ENCODE results near the gene ZNF319. TPM values are rescaled to one million over a fixed set of nuclear protein-coding genes. Genes with fewer than 3 reads are reported as not detected.

The ZNF319 gene
- total and polyA plus RNA-seq, 8 donors: 1.4 to 11.0 (median 2.7) TPM; not detected in 1

- Histone ChIP-seq H3K9me3 (no peaks in the 10 kb centered on the region), H3K27me3 (peaks cover 0 to 25% (median 0%) of the 10 kb centered on the region in 3 donors), H3K4me1 (peaks cover 0 to 12% (median 7%) of the 10 kb centered on the region in 4 donors), H3K4me3 (no peak overlapping the region), H3K27ac (no peak overlapping the region), H3K36me3 (no peaks in the 10 kb centered on the region)
- TF ChIP-seq POLR2AphosphoS5 (IDR thresholded peaks at IDR 0.05) (no peak), POLR2A (IDR thresholded peaks at IDR 0.05) (no peak), EP300 (IDR thresholded peaks at IDR 0.05) (no peak)
- TF ChIP-seq, protein P1, sequence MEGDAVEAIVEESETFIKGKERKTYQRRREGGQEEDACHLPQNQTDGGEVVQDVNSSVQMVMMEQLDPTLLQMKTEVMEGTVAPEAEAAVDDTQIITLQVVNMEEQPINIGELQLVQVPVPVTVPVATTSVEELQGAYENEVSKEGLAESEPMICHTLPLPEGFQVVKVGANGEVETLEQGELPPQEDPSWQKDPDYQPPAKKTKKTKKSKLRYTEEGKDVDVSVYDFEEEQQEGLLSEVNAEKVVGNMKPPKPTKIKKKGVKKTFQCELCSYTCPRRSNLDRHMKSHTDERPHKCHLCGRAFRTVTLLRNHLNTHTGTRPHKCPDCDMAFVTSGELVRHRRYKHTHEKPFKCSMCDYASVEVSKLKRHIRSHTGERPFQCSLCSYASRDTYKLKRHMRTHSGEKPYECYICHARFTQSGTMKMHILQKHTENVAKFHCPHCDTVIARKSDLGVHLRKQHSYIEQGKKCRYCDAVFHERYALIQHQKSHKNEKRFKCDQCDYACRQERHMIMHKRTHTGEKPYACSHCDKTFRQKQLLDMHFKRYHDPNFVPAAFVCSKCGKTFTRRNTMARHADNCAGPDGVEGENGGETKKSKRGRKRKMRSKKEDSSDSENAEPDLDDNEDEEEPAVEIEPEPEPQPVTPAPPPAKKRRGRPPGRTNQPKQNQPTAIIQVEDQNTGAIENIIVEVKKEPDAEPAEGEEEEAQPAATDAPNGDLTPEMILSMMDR (IDR thresholded peaks at IDR 0.05): no peak
- DNase-seq: no peak
- intact Hi-C loops (cut with DNase I; ENCODE audit: low total_unique reads): no loop called here
- 81 to 89% (median 88%) methylated on average over 9 of the region's 9 CpGs for WGBS, 5 donors
Observed at GRCh38 chr16:57944970-57945739, 55.3 kb downstream of the ZNF319 start.

Other genes with a start within 250 kb of the ZNF319 start
- gene KIFC3, start 198.2 kb downstream of the ZNF319 start, total RNA-seq: 100 to 1,000 TPM in 1 of 5 donors, 10 to 100 TPM in 3, 1 to 10 TPM in 1; 2.3 to 249 (median 40.0) TPM
- 10 to 100 TPM; 21.1 to 46.6 (median 22.1) TPM for gene KIFC3, start 198.2 kb downstream of the ZNF319 start, polyA plus RNA-seq
- gene CNGB1, start 29.5 kb downstream of the ZNF319 start, total RNA-seq: 10 to 100 TPM in 1 of 5 donors, under 1 TPM in 1, not detected in 3; 0.73 to 18.0 TPM
- gene CNGB1, start 29.5 kb downstream of the ZNF319 start, polyA plus RNA-seq: under 1 TPM in 1 of 3 donors, not detected in 2; 0.08 TPM
- 10 to 100 TPM in 2 of 5 donors, 1 to 10 TPM in 3; 4.1 to 54.0 (median 8.1) TPM for gene USB1, start 735 bp upstream of the ZNF319 start, total RNA-seq
- gene USB1, start 735 bp upstream of the ZNF319 start, polyA plus RNA-seq: 10 to 100 TPM; 18.9 to 28.6 (median 28.0) TPM
- gene MMP15, start 25.1 kb upstream of the ZNF319 start, total RNA-seq: 100 to 1,000 TPM in 1 of 5 donors, 10 to 100 TPM in 4; 19.3 to 140 (median 43.3) TPM
- 10 to 100 TPM in 2 of 3 donors, 1 to 10 TPM in 1; 8.1 to 24.0 (median 15.5) TPM for gene MMP15, start 25.1 kb upstream of the ZNF319 start, polyA plus RNA-seq
- gene CFAP20, start 128.7 kb upstream of the ZNF319 start, total RNA-seq: 10 to 100 TPM in 4 of 5 donors, under 1 TPM in 1; 0.58 to 81.7 (median 25.1) TPM
- 10 to 100 TPM; 15.3 to 36.0 (median 22.5) TPM for gene CFAP20, start 128.7 kb upstream of the ZNF319 start, polyA plus RNA-seq
- 10 to 100 TPM; 13.4 to 83.0 (median 48.3) TPM for gene CSNK2A2, start 197.4 kb upstream of the ZNF319 start, total RNA-seq
- gene CSNK2A2, start 197.4 kb upstream of the ZNF319 start, polyA plus RNA-seq: 10 to 100 TPM; 22.8 to 47.2 (median 30.7) TPM

Data from stomach (tissue), 9 donors.